Esophagus mucosa (tissue), 1 donor: Measurements from ENCODE around the gene MAGEA10. TPM values are rescaled to one million over a fixed set of nuclear protein-coding genes. Genes with fewer than 3 reads are reported as not detected.

ENCODE experiments used
- total RNA-seq: library from RNA; stranded (reverse); gene quantifications from one replicate; pipeline ENCODE4 v1.2.4, GENCODE V29; 2023
- donor health status: DM: yes; HTN: yes; CAD: no.

MAGEA10 gene
- total RNA-seq, 1 donor from 2014 or later = not detected

Other genes with a start within 250 kb of the MAGEA10 start
- gene MAGEA4, start 225.7 kb downstream of the MAGEA10 start, total RNA-seq = not detected
- gene GABRE, start 163.9 kb downstream of the MAGEA10 start, total RNA-seq = 27.5 TPM